PFSK-1 (cell line): ENCODE data around the gene FRZB.

Experiments
- FOXP2 ChIP-seq: optimal IDR thresholded peaks from 2 replicates; pipeline ENCODE3; 2011; ENCODE audit warnings: borderline replicate concordance, control low read depth, inconsistent platforms; ENCODE audit not compliant: insufficient read depth; ENCODE audit errors: extremely low read length, extremely low read depth
- POLR2AphosphoS5 ChIP-seq: IDR thresholded peaks from 2 replicates; pipeline ENCODE4 v1.6.1; 2012; ENCODE audit warnings: low read depth, mild to moderate bottlenecking, control low read depth, low read length, moderate library complexity
- SIN3A ChIP-seq: IDR thresholded peaks from 2 replicates; pipeline ENCODE4 v1.6.1; 2012; ENCODE audit warnings: mild to moderate bottlenecking, low read length, moderate library complexity, borderline replicate concordance; ENCODE audit not compliant: insufficient read depth
- TAF1 ChIP-seq: IDR thresholded peaks from 2 replicates; pipeline ENCODE4 v1.6.1; 2012; ENCODE audit warnings: low read length, control low read depth, borderline replicate concordance; ENCODE audit not compliant: insufficient read depth
- TF ChIP-seq, protein P1 (sequence below), 2 experiments: IDR thresholded peaks; 2 replicates each; pipeline versions ENCODE4 v1.6.1 to v1.8.0; 2011 to 2012; ENCODE audit warnings: low read depth in 2 of 2, low read length in 2 of 2, control low read depth in 1 of 2, inconsistent platforms in 1 of 2, mild to moderate bottlenecking in 1 of 2, moderate library complexity in 1 of 2; ENCODE audit not compliant: insufficient read depth in 1 of 2

The FRZB gene

DNA sequence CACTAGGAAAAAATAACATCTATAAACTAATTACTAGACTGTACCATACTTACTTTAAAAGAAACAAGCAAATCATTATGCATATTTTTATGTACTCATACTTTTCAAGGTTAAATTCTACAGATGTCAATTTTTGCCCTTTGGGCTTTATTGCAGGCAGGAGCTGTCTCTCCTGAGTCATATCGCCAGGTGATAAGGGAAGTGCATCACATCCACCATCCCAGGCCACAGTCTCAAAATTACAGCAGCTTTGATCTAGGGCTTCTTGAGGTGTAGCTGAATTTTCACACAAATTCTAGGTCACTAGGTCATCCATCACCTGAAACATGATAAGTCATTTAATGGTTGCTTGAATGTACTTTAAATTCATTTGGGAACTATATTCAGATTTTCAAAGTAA is 38.4 kb upstream of the FRZB start:
- no peak for TF ChIP-seq TAF1
- no peak for TF ChIP-seq SIN3A
- TF ChIP-seq FOXP2, result no peak
- no peak for TF ChIP-seq POLR2AphosphoS5
- TF ChIP-seq, protein P1, sequence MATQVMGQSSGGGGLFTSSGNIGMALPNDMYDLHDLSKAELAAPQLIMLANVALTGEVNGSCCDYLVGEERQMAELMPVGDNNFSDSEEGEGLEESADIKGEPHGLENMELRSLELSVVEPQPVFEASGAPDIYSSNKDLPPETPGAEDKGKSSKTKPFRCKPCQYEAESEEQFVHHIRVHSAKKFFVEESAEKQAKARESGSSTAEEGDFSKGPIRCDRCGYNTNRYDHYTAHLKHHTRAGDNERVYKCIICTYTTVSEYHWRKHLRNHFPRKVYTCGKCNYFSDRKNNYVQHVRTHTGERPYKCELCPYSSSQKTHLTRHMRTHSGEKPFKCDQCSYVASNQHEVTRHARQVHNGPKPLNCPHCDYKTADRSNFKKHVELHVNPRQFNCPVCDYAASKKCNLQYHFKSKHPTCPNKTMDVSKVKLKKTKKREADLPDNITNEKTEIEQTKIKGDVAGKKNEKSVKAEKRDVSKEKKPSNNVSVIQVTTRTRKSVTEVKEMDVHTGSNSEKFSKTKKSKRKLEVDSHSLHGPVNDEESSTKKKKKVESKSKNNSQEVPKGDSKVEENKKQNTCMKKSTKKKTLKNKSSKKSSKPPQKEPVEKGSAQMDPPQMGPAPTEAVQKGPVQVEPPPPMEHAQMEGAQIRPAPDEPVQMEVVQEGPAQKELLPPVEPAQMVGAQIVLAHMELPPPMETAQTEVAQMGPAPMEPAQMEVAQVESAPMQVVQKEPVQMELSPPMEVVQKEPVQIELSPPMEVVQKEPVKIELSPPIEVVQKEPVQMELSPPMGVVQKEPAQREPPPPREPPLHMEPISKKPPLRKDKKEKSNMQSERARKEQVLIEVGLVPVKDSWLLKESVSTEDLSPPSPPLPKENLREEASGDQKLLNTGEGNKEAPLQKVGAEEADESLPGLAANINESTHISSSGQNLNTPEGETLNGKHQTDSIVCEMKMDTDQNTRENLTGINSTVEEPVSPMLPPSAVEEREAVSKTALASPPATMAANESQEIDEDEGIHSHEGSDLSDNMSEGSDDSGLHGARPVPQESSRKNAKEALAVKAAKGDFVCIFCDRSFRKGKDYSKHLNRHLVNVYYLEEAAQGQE (IDR thresholded peaks at IDR 0.05; ENCODE audit: insufficient read depth in 1 of 2, low read depth in 2 of 2, low read length in 2 of 2), result no peak

DNA sequence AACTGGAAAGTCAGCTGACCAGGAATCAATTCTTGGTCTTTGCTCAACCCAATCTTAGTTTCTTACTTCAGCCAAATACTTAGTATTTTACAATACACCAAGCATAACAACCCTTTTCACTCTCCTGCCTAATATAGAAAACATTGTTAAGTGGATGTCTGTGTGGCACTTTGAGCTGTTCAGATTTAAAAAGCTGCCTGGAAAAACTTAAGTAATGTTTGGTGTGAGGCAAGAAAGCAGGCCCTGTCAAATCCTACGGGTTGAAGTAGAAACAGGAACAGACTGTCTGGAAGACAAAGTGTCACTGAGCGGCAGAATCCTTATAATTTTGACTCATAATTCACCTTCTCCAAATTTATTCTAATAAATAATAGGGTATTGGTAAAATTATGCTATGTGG is 37.1 kb upstream of the FRZB start:
- TF ChIP-seq, protein P1 (IDR thresholded peaks at IDR 0.05; ENCODE audit: insufficient read depth in 1 of 2, low read depth in 2 of 2, low read length in 2 of 2), result no peak
- no peak for TF ChIP-seq POLR2AphosphoS5
- TF ChIP-seq TAF1, result no peak
- no peak for TF ChIP-seq SIN3A
- no peak for TF ChIP-seq FOXP2

GRCh38 chr2:182901748-182902147 is 35.3 kb upstream of the FRZB start:
- TF ChIP-seq POLR2AphosphoS5 (no peak), FOXP2 (no peak), TAF1 (no peak), SIN3A (no peak)
- TF ChIP-seq, protein P1 (IDR thresholded peaks at IDR 0.05; ENCODE audit: insufficient read depth in 1 of 2, low read depth in 2 of 2, low read length in 2 of 2), result no peak

GRCh38 chr2:182898718-182899117 is 32.3 kb upstream of the FRZB start:
- TF ChIP-seq, protein P1 (IDR thresholded peaks at IDR 0.05; ENCODE audit: insufficient read depth in 1 of 2, low read depth in 2 of 2, low read length in 2 of 2), result no peak
- TF ChIP-seq SIN3A, result no peak
- TF ChIP-seq POLR2AphosphoS5, result no peak
- TF ChIP-seq FOXP2, result no peak
- TF ChIP-seq TAF1, result no peak

DNA sequence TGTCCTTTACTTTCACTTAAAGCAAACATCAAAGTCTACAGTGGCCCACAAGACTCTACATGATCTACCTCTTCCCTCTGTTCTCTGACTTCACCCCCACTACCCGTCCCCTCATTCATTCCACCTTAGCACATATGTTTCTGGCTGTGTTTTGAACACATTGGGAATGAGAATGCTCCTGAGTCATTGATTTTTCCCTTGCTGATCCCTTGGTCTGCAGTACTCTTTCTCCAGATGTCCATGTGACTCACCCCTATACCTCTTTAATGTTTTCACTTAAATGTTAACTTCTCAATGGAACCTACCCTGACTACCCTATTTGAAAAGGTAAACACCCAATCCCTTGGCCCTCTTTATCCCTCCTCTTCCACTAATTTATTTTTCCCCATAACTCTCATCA is 30.7 kb upstream of the FRZB start:
- TF ChIP-seq TAF1 (no peak), POLR2AphosphoS5 (no peak), FOXP2 (no peak), SIN3A (no peak)
- TF ChIP-seq, protein P1 (IDR thresholded peaks at IDR 0.05; ENCODE audit: insufficient read depth in 1 of 2, low read depth in 2 of 2, low read length in 2 of 2), result no peak
